WTC11 (cell line): ENCODE data around the gene MEST. TPM values are rescaled to one million over a fixed set of nuclear protein-coding genes. Genes with fewer than 3 reads are reported as not detected.
A peak's percentile ranks its signal among the peaks of the same experiment; 100 is the strongest.

ENCODE experiments used
- ATAC-seq: fragments of 200-7000 bp; cut with Tn5 transposase; 2 replicates; pipeline ENCODE4 v1.10.0; 2021; ENCODE audit warnings: mild to moderate bottlenecking, moderate library complexity
- CTCF ChIA-PET: fragments of 300-600 bp; sonication (Branson Sonifier 250); formaldehyde crosslinking; loops from one replicate; lab custom pipeline; 2021; ENCODE audit warnings: antibody characterized with exemption; lab: Charles Lee
- POLR2A ChIA-PET: fragments of 350-600 bp; sonication (Branson Sonifier 250); formaldehyde crosslinking; loops from one replicate; lab custom pipeline; 2021; ENCODE audit warnings: antibody characterized with exemption; lab: Charles Lee
- DNase-seq: peaks from one replicate; pipeline ENCODE4 v3.0.0; 2021; ENCODE audit warnings: low spot score
- H3K27ac Mint-ChIP-seq: 2 replicates; pipeline ENCODE4 v1.8.0; 2021; ENCODE audit warnings: mixed read lengths
- H3K27me3 Mint-ChIP-seq: 2 replicates; pipeline ENCODE4 v1.8.0; 2021; ENCODE audit warnings: low read depth, mild to moderate bottlenecking, moderate library complexity, mixed read lengths
- H3K36me3 Mint-ChIP-seq: 2 replicates; pipeline ENCODE4 v1.8.0; 2021; ENCODE audit warnings: mixed read lengths
- H3K4me1 Mint-ChIP-seq: 2 replicates; pipeline ENCODE4 v1.8.0; 2022; ENCODE audit warnings: mixed read lengths
- H3K4me3 Mint-ChIP-seq: 2 replicates; pipeline ENCODE4 v1.8.0; 2021; ENCODE audit warnings: mild to moderate bottlenecking, moderate library complexity, mixed read lengths
- H3K9me3 Mint-ChIP-seq: 2 replicates; pipeline ENCODE4 v1.8.0; 2021; ENCODE audit warnings: mixed read lengths
- ATF1 ChIP-seq: sonication (generic); formaldehyde crosslinking; IDR thresholded peaks from 2 replicates; pipeline ENCODE4 v1.8.1; 2023; ENCODE audit warnings: mild to moderate bottlenecking, moderate library complexity, missing genetic modification reagents
- CREB1 ChIP-seq: sonication (generic); formaldehyde crosslinking; IDR thresholded peaks from 2 replicates; pipeline ENCODE4 v1.8.0; 2023; ENCODE audit warnings: mild to moderate bottlenecking, missing genetic modification reagents
- ESRRA ChIP-seq: sonication (generic); formaldehyde crosslinking; IDR thresholded peaks from 2 replicates; pipeline ENCODE4 v1.8.1; 2022; ENCODE audit warnings: mild to moderate bottlenecking, missing genetic modification reagents, borderline replicate concordance
- FOXK1 ChIP-seq: sonication (generic); formaldehyde crosslinking; IDR thresholded peaks from 2 replicates; pipeline ENCODE4 v1.8.0; 2022; ENCODE audit warnings: mild to moderate bottlenecking, moderate library complexity, missing genetic modification reagents
- IRF2 ChIP-seq: sonication (generic); formaldehyde crosslinking; IDR thresholded peaks from 2 replicates; pipeline ENCODE4 v1.8.0; 2022; ENCODE audit warnings: low read depth, missing genetic modification reagents, borderline replicate concordance
- JAZF1 ChIP-seq: fragments of 250-450 bp; sonication (Bioruptor Pico); IDR thresholded peaks from 2 replicates; pipeline ENCODE4 v1.9.0; 2021; ENCODE audit warnings: moderate library complexity, mild to moderate bottlenecking, inconsistent platforms
- JUN ChIP-seq: sonication (generic); formaldehyde crosslinking; IDR thresholded peaks from 2 replicates; pipeline ENCODE4 v1.8.0; 2023; ENCODE audit warnings: mild to moderate bottlenecking, missing genetic modification reagents
- NR1H2 ChIP-seq: sonication (generic); formaldehyde crosslinking; IDR thresholded peaks from 2 replicates; pipeline ENCODE4 v1.9.0; 2021; ENCODE audit warnings: mild to moderate bottlenecking, moderate library complexity, missing genetic modification reagents
- ZBTB21 ChIP-seq: sonication (generic); formaldehyde crosslinking; IDR thresholded peaks from 2 replicates; pipeline ENCODE4 v1.8.1; 2023; ENCODE audit warnings: mild to moderate bottlenecking, missing genetic modification reagents, borderline replicate concordance
- ZNF219 ChIP-seq: sonication (generic); formaldehyde crosslinking; IDR thresholded peaks from 2 replicates; pipeline ENCODE4 v1.8.0; 2023; ENCODE audit warnings: missing genetic modification reagents, mild to moderate bottlenecking, borderline replicate concordance
- ZNF263 ChIP-seq: sonication (generic); formaldehyde crosslinking; IDR thresholded peaks from 2 replicates; pipeline ENCODE4 v1.8.1; 2022; ENCODE audit warnings: low read depth, mild to moderate bottlenecking, moderate library complexity, missing genetic modification reagents
- ZNF396 ChIP-seq: fragments of 250-450 bp; sonication (Bioruptor Pico); IDR thresholded peaks from 2 replicates; pipeline ENCODE4 v1.8.0; 2021; ENCODE audit warnings: mild to moderate bottlenecking, moderate library complexity, borderline replicate concordance
- total RNA-seq: library from RNA; stranded (reverse); gene quantifications from 3 replicates; pipeline ENCODE4 v1.2.3, GENCODE V29; 2021
- TF ChIP-seq, protein P1 (sequence below): sonication (generic); formaldehyde crosslinking; IDR thresholded peaks from 2 replicates; pipeline ENCODE4 v1.8.0; 2022; ENCODE audit warnings: mild to moderate bottlenecking, missing genetic modification reagents
- TF ChIP-seq, protein P2 (sequence below): sonication (generic); formaldehyde crosslinking; IDR thresholded peaks from 2 replicates; pipeline ENCODE4 v1.8.0; 2022; ENCODE audit warnings: mild to moderate bottlenecking, missing genetic modification reagents
- TF ChIP-seq, protein P3 (sequence below): sonication (generic); formaldehyde crosslinking; IDR thresholded peaks from 2 replicates; pipeline ENCODE4 v1.8.1; 2023; ENCODE audit warnings: mild to moderate bottlenecking, missing genetic modification reagents, borderline replicate concordance
- TF ChIP-seq, protein P4 (sequence below): sonication (generic); formaldehyde crosslinking; conservative IDR thresholded peaks from 2 replicates; pipeline ENCODE4 v1.8.1; 2023; ENCODE audit warnings: mild to moderate bottlenecking, low read depth, missing genetic modification reagents, moderate library complexity
- TF ChIP-seq, protein P5 (sequence below): sonication (generic); formaldehyde crosslinking; IDR thresholded peaks from 2 replicates; pipeline ENCODE4 v1.8.1; 2023; ENCODE audit warnings: mild to moderate bottlenecking, missing genetic modification reagents, moderate library complexity
- TF ChIP-seq, protein P6 (sequence below): sonication (generic); formaldehyde crosslinking; IDR thresholded peaks from 2 replicates; pipeline ENCODE4 v1.8.0; 2022; ENCODE audit warnings: mild to moderate bottlenecking, missing genetic modification reagents
- TF ChIP-seq, protein P7 (sequence below): fragments of 250-450 bp; sonication (Bioruptor Pico); IDR thresholded peaks from 2 replicates; pipeline ENCODE4 v1.9.0; 2021; ENCODE audit warnings: mild to moderate bottlenecking
- TF ChIP-seq, protein P8 (sequence below): sonication (generic); formaldehyde crosslinking; IDR thresholded peaks from 2 replicates; pipeline ENCODE4 v1.8.0; 2023; ENCODE audit warnings: missing genetic modification reagents
- TF ChIP-seq, protein P9 (sequence below): sonication (generic); formaldehyde crosslinking; IDR thresholded peaks from 2 replicates; pipeline ENCODE4 v1.8.1; 2023; ENCODE audit warnings: mild to moderate bottlenecking, moderate library complexity, missing genetic modification reagents

The MEST gene
- total RNA-seq, 1 experiment from 2014 or later = 188 TPM

DNA sequence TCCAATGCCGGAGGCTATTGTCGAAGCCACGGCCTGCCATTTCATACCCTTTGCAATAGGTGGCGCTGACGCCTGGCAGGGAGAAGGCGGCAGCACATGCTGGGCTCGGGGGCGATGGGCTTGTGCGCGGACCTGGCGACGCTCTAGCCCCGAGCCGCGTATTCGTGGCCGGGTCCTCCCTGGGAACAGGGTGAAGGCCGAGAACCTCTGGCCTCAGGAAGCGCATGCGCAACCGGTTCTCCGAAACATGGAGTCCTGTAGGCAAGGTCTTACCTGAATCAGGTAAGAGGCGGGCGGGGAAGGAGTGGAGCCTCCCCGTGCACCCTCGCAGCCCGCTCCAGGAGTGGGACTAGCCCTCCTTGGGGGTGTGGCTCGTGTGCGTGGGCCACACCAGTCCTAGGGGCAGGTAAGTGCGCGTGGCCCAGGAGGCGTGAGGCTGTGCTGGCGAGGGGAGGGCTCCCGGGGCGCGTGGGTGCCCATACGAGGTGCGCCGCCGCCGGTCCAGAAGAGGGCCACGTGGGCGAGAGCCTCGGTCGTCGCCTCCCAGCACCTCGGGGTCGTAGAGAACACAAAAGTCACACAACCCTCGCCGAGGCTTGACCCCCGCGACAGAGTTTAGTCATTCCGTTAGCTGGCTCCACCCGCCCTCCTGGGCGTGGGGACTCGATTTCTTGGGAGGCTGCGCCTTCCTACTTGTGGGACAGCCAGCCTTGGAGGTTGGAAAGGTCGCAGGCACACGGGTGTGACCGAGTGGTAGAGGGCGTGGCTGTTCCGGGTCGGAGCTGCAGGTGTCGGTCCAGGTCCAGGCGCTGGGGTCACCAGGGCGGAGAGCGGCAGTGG is 5.6 kb upstream of the MEST start:
- peak; percentile 86 for ATAC-seq
- H3K4me1 Mint-ChIP-seq = peaks cover 40% of the 10 kb centered on the region
- ChIA-PET CTCF (interaction anchor here (0.8 to 1.0 kb wide), 3 partner anchors 12 to 149 kb away, joined by 3 to 4 read pairs (median 4); no protein-coding TSS in a partner anchor), POLR2A (interaction anchor here (0.7 kb wide), 1 partner anchor 105 kb away, joined by 4 read pairs; no protein-coding TSS in a partner anchor)
- H3K36me3 Mint-ChIP-seq = no peaks in the 10 kb centered on the region
- 0 out of 2 replicates have a peak, but pooled peaks cover 5% of the 10 kb centered on the region for H3K9me3 Mint-ChIP-seq
- H3K27ac Mint-ChIP-seq = no peak overlapping the region
- peak overlapping the region; percentile 75 for H3K4me3 Mint-ChIP-seq
- peak; percentile 88 for DNase-seq
- H3K27me3 Mint-ChIP-seq = peaks cover 13% of the 10 kb centered on the region
- peak; percentile 72; the same call in 1 of the 2 replicates for TF ChIP-seq IRF2 (CRISPR knock-in tag)
- TF ChIP-seq ZNF263 = 0 out of 2 replicates have a peak, but pooled peaks have one; percentile 24
- no peak for TF ChIP-seq ZBTB21 (CRISPR knock-in tag)
- TF ChIP-seq, protein P1, sequence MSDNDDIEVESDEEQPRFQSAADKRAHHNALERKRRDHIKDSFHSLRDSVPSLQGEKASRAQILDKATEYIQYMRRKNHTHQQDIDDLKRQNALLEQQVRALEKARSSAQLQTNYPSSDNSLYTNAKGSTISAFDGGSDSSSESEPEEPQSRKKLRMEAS (CRISPR knock-in tag) = peak; percentile 98
- TF ChIP-seq, protein P2, sequence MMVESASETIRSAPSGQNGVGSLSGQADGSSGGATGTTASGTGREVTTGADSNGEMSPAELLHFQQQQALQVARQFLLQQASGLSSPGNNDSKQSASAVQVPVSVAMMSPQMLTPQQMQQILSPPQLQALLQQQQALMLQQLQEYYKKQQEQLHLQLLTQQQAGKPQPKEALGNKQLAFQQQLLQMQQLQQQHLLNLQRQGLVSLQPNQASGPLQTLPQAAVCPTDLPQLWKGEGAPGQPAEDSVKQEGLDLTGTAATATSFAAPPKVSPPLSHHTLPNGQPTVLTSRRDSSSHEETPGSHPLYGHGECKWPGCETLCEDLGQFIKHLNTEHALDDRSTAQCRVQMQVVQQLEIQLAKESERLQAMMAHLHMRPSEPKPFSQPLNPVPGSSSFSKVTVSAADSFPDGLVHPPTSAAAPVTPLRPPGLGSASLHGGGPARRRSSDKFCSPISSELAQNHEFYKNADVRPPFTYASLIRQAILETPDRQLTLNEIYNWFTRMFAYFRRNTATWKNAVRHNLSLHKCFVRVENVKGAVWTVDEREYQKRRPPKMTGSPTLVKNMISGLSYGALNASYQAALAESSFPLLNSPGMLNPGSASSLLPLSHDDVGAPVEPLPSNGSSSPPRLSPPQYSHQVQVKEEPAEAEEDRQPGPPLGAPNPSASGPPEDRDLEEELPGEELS (CRISPR knock-in tag) = peak; percentile 94
- no peak for TF ChIP-seq JAZF1 (CRISPR knock-in tag)
- no peak; the same call in 1 of the 2 replicates for TF ChIP-seq ESRRA
- TF ChIP-seq, protein P3, sequence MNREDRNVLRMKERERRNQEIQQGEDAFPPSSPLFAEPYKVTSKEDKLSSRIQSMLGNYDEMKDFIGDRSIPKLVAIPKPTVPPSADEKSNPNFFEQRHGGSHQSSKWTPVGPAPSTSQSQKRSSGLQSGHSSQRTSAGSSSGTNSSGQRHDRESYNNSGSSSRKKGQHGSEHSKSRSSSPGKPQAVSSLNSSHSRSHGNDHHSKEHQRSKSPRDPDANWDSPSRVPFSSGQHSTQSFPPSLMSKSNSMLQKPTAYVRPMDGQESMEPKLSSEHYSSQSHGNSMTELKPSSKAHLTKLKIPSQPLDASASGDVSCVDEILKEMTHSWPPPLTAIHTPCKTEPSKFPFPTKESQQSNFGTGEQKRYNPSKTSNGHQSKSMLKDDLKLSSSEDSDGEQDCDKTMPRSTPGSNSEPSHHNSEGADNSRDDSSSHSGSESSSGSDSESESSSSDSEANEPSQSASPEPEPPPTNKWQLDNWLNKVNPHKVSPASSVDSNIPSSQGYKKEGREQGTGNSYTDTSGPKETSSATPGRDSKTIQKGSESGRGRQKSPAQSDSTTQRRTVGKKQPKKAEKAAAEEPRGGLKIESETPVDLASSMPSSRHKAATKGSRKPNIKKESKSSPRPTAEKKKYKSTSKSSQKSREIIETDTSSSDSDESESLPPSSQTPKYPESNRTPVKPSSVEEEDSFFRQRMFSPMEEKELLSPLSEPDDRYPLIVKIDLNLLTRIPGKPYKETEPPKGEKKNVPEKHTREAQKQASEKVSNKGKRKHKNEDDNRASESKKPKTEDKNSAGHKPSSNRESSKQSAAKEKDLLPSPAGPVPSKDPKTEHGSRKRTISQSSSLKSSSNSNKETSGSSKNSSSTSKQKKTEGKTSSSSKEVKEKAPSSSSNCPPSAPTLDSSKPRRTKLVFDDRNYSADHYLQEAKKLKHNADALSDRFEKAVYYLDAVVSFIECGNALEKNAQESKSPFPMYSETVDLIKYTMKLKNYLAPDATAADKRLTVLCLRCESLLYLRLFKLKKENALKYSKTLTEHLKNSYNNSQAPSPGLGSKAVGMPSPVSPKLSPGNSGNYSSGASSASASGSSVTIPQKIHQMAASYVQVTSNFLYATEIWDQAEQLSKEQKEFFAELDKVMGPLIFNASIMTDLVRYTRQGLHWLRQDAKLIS (CRISPR knock-in tag) = no peak
- TF ChIP-seq CREB1 = 0 out of 2 replicates have a peak, but pooled peaks have one; percentile 67
- TF ChIP-seq NR1H2 = no peak
- peak; percentile 65; the same call in 1 of the 2 replicates for TF ChIP-seq JUN (CRISPR knock-in tag)
- TF ChIP-seq, protein P4, sequence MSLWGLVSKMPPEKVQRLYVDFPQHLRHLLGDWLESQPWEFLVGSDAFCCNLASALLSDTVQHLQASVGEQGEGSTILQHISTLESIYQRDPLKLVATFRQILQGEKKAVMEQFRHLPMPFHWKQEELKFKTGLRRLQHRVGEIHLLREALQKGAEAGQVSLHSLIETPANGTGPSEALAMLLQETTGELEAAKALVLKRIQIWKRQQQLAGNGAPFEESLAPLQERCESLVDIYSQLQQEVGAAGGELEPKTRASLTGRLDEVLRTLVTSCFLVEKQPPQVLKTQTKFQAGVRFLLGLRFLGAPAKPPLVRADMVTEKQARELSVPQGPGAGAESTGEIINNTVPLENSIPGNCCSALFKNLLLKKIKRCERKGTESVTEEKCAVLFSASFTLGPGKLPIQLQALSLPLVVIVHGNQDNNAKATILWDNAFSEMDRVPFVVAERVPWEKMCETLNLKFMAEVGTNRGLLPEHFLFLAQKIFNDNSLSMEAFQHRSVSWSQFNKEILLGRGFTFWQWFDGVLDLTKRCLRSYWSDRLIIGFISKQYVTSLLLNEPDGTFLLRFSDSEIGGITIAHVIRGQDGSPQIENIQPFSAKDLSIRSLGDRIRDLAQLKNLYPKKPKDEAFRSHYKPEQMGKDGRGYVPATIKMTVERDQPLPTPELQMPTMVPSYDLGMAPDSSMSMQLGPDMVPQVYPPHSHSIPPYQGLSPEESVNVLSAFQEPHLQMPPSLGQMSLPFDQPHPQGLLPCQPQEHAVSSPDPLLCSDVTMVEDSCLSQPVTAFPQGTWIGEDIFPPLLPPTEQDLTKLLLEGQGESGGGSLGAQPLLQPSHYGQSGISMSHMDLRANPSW (CRISPR knock-in tag) = no peak
- TF ChIP-seq, protein P5, sequence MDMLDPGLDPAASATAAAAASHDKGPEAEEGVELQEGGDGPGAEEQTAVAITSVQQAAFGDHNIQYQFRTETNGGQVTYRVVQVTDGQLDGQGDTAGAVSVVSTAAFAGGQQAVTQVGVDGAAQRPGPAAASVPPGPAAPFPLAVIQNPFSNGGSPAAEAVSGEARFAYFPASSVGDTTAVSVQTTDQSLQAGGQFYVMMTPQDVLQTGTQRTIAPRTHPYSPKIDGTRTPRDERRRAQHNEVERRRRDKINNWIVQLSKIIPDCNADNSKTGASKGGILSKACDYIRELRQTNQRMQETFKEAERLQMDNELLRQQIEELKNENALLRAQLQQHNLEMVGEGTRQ (CRISPR knock-in tag) = 0 out of 2 replicates have a peak, but pooled peaks have one; percentile 22
- TF ChIP-seq ATF1 = no peak
- TF ChIP-seq, protein P6, sequence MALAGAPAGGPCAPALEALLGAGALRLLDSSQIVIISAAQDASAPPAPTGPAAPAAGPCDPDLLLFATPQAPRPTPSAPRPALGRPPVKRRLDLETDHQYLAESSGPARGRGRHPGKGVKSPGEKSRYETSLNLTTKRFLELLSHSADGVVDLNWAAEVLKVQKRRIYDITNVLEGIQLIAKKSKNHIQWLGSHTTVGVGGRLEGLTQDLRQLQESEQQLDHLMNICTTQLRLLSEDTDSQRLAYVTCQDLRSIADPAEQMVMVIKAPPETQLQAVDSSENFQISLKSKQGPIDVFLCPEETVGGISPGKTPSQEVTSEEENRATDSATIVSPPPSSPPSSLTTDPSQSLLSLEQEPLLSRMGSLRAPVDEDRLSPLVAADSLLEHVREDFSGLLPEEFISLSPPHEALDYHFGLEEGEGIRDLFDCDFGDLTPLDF (CRISPR knock-in tag) = 0 out of 2 replicates have a peak, but pooled peaks have one; percentile 37
- TF ChIP-seq, protein P7, sequence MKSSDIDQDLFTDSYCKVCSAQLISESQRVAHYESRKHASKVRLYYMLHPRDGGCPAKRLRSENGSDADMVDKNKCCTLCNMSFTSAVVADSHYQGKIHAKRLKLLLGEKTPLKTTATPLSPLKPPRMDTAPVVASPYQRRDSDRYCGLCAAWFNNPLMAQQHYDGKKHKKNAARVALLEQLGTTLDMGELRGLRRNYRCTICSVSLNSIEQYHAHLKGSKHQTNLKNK (CRISPR knock-in tag) = no peak
- TF ChIP-seq, protein P8, sequence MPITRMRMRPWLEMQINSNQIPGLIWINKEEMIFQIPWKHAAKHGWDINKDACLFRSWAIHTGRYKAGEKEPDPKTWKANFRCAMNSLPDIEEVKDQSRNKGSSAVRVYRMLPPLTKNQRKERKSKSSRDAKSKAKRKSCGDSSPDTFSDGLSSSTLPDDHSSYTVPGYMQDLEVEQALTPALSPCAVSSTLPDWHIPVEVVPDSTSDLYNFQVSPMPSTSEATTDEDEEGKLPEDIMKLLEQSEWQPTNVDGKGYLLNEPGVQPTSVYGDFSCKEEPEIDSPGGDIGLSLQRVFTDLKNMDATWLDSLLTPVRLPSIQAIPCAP (CRISPR knock-in tag) = peak; percentile 77; the same call in 1 of the 2 replicates
- TF ChIP-seq ZNF219 (CRISPR knock-in tag) = no peak; the same call in 1 of the 2 replicates
- TF ChIP-seq, protein P9, sequence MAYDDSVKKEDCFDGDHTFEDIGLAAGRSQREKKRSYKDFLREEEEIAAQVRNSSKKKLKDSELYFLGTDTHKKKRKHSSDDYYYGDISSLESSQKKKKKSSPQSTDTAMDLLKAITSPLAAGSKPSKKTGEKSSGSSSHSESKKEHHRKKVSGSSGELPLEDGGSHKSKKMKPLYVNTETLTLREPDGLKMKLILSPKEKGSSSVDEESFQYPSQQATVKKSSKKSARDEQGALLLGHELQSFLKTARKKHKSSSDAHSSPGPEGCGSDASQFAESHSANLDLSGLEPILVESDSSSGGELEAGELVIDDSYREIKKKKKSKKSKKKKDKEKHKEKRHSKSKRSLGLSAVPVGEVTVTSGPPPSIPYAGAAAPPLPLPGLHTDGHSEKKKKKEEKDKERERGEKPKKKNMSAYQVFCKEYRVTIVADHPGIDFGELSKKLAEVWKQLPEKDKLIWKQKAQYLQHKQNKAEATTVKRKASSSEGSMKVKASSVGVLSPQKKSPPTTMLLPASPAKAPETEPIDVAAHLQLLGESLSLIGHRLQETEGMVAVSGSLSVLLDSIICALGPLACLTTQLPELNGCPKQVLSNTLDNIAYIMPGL (CRISPR knock-in tag) = peak; percentile 86
- TF ChIP-seq ZNF396 = no peak
- peak; percentile 92 for TF ChIP-seq FOXK1 (CRISPR knock-in tag)
